HG02970 (cell line): Measurements from ENCODE around the gene NGRN.

ENCODE experiments used
- ATAC-seq: cut with Tn5 transposase; IDR thresholded peaks from one replicate; pipeline ENCODE4 v1.9.1; 2021; ENCODE audit warnings: mild to moderate bottlenecking, moderate library complexity, moderate number of reproducible peaks; ENCODE audit not compliant: unreplicated experiment, low FRiP score

The NGRN gene

DNA sequence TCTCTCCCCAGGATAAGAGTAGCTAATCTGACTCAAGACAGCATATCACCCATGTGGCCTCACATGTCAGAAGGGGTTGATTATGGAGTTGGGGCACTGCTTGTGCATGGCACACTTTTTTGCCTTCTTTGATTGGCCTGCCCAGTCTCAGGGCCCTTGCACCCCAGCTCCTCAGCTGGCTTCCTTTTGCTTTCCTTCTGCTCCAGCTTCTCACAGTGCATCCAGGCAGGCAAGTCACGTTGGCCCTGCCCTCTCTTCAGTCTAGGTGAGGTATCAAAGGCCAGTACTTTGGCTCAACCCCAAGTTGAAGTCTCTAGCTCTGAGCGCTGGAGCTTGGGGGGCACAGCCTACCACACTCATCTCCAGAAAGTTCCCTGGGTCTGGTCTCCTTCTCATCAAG lies 42.2 kb downstream of the NGRN start:
- ATAC-seq, result no peak

DNA sequence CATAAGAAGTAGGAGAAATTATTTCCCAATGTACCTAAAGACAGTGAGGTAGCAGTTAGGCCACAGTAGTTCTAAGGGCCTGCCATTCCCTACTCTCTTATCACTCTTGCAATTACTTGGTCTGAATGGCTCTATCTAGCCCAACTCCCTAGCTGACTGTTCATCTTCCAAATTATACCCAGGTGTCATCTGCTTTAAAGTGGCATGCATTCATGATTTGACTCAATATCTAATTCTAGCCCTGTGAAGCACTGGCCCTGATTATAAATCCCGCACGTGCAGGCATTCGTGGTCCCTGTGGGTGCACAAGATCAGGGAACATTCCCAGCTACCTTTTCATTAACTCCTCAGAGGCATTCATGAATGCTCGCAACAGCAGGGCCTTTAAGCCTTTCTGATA lies 43.5 kb downstream of the NGRN start:
- ATAC-seq, result no peak

DNA sequence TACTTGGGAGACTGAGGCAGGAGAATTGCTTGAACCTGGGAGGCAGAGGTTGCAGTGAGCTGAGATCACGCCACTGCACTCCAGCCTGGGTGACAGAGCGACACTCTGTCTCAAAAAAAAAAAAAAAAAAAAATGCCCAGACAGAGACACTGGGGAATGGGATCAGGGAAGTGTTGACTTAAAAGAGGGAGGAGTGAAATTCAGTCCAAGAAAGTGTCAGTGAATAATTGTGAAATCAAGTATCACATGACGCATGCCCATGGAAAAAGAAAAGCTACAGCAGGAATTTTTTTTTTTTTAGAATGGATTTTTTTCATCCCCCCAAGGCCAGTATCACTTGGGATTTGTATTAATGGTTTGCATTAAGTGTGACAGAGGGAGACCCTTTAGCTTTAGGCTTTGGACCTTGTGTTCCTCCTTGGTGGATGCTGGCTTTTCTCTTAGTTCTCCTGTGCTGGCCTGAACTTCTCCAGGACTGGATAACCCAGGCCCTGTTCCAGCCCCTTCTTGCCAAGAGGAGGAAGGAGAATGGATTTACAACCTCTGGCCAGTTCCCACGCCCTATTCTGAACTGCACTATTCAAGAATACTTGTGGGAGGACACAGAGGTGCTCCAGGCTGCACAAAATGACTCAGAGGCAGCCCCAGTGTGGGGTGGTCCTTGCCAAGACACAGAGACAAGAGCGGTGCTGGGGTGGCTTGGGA lies 50.0 kb downstream of the NGRN start:
- ATAC-seq, result no peak

DNA sequence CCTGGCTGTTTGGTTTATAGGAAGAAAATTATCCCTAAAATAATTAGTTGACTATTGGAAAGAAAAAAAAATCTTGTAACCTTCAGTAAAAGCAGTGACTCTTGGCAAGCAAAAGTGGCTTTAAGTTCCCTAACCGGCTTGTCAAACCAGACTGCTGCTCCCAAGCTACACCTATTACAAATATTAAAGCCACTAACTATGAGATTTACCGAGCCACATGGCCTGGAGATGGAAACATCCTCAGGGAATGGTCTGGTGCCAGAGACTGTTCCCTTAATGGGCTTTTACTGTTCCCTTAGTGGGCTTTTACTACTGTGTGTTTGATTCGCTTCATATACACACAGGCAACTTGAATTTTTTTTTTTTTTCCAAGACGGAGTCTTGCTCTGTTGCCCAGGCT lies 50.7 kb downstream of the NGRN start:
- ATAC-seq, result no peak

DNA sequence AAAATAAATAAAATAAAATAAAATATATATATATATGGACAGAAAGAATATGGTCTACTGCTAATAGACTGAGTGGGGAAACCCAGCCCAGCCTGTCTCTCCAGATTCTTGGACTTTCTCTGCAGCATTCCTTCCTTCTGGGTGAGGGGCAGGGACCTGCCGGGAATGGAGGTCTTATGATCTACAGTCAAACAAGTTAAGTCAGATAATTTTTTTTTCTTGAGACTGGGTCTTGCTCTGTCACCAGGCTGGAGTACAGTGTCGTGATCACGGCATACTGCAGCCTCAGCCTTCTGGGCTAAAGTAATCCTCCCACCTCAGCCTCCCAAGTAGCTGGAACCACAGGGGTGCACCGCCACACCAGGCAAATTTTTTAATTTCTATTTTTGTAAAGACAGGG lies 53.1 kb downstream of the NGRN start:
- ATAC-seq, result no peak

DNA sequence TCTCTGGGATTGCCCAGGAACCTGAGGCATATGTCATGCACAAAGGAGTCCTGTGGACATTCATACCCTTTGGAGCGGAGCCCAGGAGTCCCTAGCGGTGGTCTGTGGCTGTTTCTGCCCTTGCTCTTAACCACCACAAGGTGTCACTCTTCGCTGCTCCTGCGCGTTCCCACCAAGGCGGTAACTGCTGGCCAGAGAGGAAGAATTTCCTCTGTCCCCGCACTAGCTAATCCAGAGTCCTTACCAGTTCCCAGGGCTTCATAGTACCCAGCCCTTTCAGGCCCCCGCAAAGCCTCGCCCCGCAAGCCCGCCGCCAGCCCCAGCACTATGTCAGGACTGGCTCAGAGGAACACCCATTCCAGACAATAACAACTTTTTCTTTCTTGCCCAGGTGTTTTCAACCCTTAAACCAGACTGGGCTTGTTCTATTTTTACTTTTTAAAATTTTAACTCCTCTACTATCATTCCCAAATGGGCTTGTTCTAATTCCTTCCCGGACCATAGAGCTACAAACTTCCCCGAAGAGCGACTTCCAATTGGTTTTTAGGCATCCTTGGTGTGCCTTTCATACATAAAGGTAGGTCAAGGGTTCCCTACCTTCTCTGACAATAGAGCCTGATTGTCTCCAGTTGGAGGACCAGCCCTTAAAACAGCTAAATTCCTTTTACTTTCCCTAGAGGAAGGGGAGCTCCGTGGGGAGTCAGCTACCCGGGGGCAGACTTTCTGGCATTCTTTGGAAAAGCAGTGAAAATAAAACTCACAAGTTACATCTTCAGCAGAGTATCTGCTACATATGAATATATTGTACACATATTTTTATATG lies 54.8 kb downstream of the NGRN start:
- ATAC-seq, result peak; percentile 69

DNA sequence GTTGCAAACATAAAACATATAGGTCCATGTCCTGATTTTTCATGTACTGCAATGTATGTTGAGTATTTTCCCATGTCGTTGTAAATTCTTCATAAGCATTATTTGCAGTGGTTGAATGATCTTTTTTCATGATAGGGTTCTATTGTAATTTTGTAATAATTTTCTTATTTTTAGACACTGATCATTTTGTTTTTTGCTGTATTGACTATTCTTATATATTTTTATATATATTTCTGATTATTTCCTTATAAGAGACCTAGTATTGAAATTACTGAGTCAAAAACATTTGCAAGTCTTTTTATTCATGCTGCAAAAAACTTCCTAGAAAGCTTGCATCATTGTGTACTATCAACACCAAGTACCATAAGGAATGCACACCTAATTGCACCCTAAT lies 55.4 kb downstream of the NGRN start:
- ATAC-seq, result no peak
